GM21723 (cell line): ENCODE measurements around the gene MTRF1L.

ENCODE experiments used
- ATAC-seq: cut with Tn5 transposase; IDR thresholded peaks from one replicate; pipeline ENCODE4 v1.9.1; 2021; ENCODE audit warnings: mild to moderate bottlenecking, moderate library complexity; ENCODE audit not compliant: unreplicated experiment

The MTRF1L gene

GRCh38 chr6:153002613-153003365, at the start of gene MTRF1L:
TSS of gene MTRF1L (minus strand) at chr6:153002709. CDS start at chr6:153002685, 24 bp downstream.
- ATAC-seq, result peak; percentile 92

- ATAC-seq, result no peak
Measured at GRCh38 chr6:153051801-153052200, 49.3 kb upstream of the MTRF1L start.

GRCh38 chr6:153048631-153049030, 46.1 kb upstream of the MTRF1L start:
- no peak for ATAC-seq

GRCh38 chr6:153047386-153047785, 44.9 kb upstream of the MTRF1L start:
- no peak for ATAC-seq

- no peak for ATAC-seq
Measured at GRCh38 chr6:153045271-153045670, 42.8 kb upstream of the MTRF1L start.

GRCh38 chr6:153044295-153044694, 41.8 kb upstream of the MTRF1L start:
- no peak for ATAC-seq

- ATAC-seq, result no peak
Measured at GRCh38 chr6:153043719-153044118, 41.2 kb upstream of the MTRF1L start.

GRCh38 chr6:153038378-153039057, 36.0 kb upstream of the MTRF1L start:
- ATAC-seq, result no peak

- ATAC-seq, result no peak
Measured at GRCh38 chr6:153034139-153034538, 31.6 kb upstream of the MTRF1L start.

GRCh38 chr6:153032255-153032882, 29.9 kb upstream of the MTRF1L start:
- no peak for ATAC-seq

GRCh38 chr6:153031335-153031955, 28.9 kb upstream of the MTRF1L start:
- ATAC-seq, result no peak

- ATAC-seq, result no peak
Measured at GRCh38 chr6:153028963-153029362, 26.5 kb upstream of the MTRF1L start.

- no peak for ATAC-seq
Measured at GRCh38 chr6:153028286-153028685, 25.8 kb upstream of the MTRF1L start.

GRCh38 chr6:153027480-153027879, 25.0 kb upstream of the MTRF1L start:
- no peak for ATAC-seq

GRCh38 chr6:153024709-153025017, 22.2 kb upstream of the MTRF1L start:
- peak; percentile 13 for ATAC-seq

GRCh38 chr6:153023977-153024708, 21.6 kb upstream of the MTRF1L start:
- ATAC-seq, result peak; percentile 100

- no peak for ATAC-seq
Measured at GRCh38 chr6:153018355-153018754, 15.8 kb upstream of the MTRF1L start.

GRCh38 chr6:153016846-153017245, 14.3 kb upstream of the MTRF1L start:
- ATAC-seq, result no peak

- no peak for ATAC-seq
Measured at GRCh38 chr6:153015094-153015640, 12.7 kb upstream of the MTRF1L start.

GRCh38 chr6:153013438-153013837, 10.9 kb upstream of the MTRF1L start:
- no peak for ATAC-seq

- ATAC-seq, result no peak
Measured at GRCh38 chr6:153012856-153013255, 10.3 kb upstream of the MTRF1L start.
